Fibroblast of lung (primary cell): ENCODE results near the gene MYO7A.

Experiments
- EZH2 ChIP-seq: IDR thresholded peaks from 2 replicates; pipeline ENCODE4 v1.5.1; 2012; ENCODE audit warnings: low read length, control low read depth, mild to moderate bottlenecking; ENCODE audit errors: missing control alignments
- TF ChIP-seq, protein P1 (sequence below), 2 donors: IDR thresholded peaks in 1 of 2; conservative IDR thresholded peaks in 1 of 2; 1 replicate in 1 of 2; 2 replicates in 1 of 2; pipeline ENCODE4 v1.5.1; 2011 to 2012; ENCODE audit warnings: low read length in 2 of 2, control low read depth in 1 of 2, inconsistent platforms in 1 of 2, low read depth in 1 of 2, mild to moderate bottlenecking in 1 of 2

DNA sequence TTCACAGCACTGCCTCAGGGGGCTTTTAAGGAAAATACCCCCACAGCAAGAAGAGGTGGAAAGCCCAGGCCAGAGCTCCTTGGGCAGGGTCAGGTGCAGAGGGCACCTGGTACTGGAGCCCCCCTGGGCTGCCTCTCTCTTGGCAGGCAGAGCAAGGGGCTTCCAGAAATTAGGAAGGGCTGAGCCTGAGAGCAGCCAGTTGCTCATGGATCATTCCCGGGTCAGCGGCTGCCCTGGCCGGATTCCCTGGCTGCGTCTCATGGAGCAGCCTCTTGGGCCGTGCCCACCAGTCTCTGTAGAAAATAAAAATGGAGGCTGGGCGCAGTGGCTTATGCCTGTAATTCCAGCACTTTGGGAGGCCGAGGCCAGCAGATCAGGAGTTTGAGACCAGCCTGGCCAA, 35.7 kb upstream of the MYO7A start:
- no peak for TF ChIP-seq EZH2
- TF ChIP-seq, protein P1, sequence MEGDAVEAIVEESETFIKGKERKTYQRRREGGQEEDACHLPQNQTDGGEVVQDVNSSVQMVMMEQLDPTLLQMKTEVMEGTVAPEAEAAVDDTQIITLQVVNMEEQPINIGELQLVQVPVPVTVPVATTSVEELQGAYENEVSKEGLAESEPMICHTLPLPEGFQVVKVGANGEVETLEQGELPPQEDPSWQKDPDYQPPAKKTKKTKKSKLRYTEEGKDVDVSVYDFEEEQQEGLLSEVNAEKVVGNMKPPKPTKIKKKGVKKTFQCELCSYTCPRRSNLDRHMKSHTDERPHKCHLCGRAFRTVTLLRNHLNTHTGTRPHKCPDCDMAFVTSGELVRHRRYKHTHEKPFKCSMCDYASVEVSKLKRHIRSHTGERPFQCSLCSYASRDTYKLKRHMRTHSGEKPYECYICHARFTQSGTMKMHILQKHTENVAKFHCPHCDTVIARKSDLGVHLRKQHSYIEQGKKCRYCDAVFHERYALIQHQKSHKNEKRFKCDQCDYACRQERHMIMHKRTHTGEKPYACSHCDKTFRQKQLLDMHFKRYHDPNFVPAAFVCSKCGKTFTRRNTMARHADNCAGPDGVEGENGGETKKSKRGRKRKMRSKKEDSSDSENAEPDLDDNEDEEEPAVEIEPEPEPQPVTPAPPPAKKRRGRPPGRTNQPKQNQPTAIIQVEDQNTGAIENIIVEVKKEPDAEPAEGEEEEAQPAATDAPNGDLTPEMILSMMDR (conservative IDR thresholded peaks at IDR 0.05 in 1 of 2, IDR thresholded peaks at IDR 0.05 in 1 of 2; ENCODE audit: low read depth in 1 of 2, low read length in 2 of 2): no peak
